Measurements from ENCODE around the gene MAN2A2.

The MAN2A2 gene

DNA sequence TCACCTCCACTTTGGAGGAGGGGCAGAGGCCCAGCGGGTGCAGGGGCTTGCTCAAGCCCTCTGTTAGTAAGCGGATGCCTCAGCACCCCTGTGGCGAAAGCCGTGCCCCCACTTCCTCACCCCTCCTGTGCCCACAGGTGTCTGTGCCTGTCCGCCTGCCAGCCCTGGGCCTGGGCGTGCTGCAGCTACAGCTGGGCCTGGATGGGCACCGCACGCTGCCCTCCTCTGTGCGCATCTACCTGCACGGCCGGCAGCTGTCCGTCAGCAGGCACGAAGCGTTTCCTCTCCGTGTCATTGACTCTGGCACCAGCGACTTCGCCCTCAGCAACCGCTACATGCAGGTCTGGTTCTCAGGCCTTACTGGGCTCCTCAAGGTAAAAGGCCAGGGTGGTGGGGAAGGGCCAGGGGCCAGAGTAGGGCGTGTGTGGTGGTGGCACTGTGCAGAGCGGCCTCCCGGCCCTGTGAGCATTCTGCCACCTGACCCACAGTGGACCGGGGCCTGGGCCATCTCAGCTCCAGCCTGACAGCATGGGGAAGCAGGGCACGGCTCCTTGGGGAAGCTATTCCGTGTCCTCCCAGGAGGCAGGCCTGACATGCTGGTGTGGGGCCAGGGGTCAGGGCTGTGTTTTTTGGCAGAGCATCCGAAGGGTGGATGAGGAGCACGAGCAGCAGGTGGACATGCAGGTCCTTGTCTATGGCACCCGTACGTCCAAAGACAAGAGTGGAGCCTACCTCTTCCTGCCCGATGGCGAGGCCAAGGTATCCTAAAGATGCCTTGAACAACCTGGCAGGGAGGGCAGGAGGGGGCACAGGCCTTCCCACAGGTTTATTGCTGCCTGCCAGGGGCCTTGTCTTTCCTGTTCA is 9.0 kb downstream of the MAN2A2 start:
- TF ChIP-seq GATA2 (IDR thresholded peaks at IDR 0.05; ENCODE audit: low read depth, low read length) (no peak), GATA3 (IDR thresholded peaks at IDR 0.05; ENCODE audit: low read depth, low read length) (no peak)

DNA sequence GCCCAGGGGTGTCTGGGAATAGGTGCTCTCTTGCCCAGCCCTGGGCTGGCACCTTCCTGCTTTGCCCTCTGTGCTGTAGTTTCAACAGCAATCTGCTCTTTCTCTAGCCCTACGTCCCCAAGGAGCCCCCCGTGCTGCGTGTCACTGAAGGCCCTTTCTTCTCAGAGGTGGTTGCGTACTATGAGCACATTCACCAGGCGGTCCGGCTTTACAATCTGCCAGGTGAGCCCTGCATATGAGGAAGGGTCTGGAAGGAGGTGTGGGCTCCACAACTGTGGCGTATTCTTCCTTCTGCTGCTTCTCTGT is 9.6 kb downstream of the MAN2A2 start:
- TF ChIP-seq GATA3 (IDR thresholded peaks at IDR 0.05; ENCODE audit: low read depth, low read length) (no peak), GATA2 (IDR thresholded peaks at IDR 0.05; ENCODE audit: low read depth, low read length) (no peak)

DNA sequence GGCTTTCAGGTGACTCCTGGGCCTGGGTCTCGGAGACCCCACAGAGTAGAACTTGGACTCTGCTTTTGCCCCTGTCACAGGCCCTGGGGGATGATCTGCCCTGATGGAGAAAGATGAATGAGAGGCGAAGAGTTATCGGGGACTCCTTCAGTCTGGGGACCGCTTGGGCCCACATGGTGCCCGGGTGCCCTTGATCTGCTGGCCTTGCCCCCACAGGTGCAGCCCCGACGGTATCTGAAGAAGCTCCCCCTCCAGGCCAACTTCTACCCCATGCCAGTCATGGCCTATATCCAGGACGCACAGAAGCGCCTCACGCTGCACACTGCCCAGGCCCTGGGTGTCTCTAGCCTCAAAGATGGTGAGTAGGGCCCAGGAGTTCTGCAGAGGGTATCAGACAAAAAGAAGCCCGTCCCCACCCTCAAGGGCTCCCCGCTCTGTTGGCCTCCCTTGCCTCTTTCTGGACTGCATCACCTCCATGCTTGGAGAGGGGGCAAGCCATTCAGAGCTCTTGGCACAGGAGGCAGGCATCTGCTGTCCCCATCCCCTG is 10.4 kb downstream of the MAN2A2 start:
- TF ChIP-seq GATA3 (IDR thresholded peaks at IDR 0.05; ENCODE audit: low read depth, low read length) (no peak), GATA2 (IDR thresholded peaks at IDR 0.05; ENCODE audit: low read depth, low read length) (no peak)

DNA sequence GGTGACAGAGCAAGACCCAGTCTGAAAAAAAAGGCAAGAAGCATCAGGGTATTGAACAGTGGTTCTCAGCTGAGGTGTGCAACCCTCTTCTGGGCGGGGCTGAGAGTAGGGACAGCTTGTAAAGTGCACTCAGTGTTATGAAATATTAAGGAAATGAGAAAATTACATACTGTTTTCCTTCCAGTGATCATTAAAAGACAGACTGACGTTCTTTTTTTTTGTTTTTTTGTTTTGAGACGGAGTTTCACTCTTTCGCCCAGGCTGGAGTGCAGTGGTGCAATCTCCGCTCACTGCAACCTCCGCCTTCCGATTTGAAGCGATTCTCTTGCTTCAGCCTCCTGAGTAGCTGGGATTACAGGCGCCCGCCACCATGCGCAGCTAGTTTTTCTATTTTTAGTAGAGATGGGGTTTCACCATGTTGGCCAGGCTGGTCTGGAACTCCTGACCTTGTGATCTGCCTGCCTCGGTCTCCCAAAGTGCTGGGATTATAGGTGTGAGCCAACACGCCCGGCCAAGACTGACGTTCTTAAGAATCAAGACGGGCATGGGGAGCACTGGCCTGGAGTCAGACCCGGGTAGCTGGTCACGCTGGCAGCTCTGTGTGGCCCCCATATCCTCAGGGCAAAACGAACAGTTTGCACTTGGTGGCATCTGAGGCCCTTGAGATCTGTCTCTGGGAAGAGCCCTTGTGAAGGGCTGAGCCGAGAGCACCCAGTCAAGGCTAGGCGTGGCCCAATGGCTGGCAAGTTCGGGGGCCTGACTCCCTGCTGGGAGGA is 11.4 kb downstream of the MAN2A2 start:
- TF ChIP-seq GATA2 (IDR thresholded peaks at IDR 0.05; ENCODE audit: low read depth, low read length) (no peak), GATA3 (IDR thresholded peaks at IDR 0.05; ENCODE audit: low read depth, low read length) (no peak)

DNA sequence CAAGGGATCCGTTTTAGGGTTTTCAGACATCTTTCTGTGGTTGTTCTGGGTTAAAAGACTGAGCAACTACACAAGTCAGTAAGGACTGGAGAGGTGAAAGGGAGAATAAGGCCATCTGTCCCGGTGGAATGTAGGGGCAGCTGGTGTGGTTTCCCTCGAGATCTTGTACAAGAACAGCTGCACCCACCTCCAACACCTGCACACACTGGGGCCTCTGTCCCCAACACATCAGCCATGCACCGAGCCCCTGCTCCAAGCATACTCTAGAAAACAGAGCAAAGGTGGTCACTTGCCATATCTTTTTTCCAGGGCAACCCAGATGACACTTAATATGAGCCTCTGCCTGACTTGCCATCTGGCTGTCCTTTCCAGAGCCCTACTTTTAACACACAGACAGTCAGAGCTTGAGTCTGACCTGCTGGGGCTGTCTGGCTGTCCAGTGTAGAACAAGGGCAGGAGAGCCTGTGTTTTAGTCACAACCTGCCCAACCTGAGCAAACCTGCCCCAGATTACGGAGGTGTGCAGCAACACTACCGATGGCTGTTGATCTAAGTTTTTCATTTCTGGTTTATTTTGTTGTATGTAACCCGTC is 12.2 kb downstream of the MAN2A2 start:
- no peak for TF ChIP-seq GATA2 (IDR thresholded peaks at IDR 0.05; ENCODE audit: low read depth, low read length)
- no peak for TF ChIP-seq GATA3 (IDR thresholded peaks at IDR 0.05; ENCODE audit: low read depth, low read length)

DNA sequence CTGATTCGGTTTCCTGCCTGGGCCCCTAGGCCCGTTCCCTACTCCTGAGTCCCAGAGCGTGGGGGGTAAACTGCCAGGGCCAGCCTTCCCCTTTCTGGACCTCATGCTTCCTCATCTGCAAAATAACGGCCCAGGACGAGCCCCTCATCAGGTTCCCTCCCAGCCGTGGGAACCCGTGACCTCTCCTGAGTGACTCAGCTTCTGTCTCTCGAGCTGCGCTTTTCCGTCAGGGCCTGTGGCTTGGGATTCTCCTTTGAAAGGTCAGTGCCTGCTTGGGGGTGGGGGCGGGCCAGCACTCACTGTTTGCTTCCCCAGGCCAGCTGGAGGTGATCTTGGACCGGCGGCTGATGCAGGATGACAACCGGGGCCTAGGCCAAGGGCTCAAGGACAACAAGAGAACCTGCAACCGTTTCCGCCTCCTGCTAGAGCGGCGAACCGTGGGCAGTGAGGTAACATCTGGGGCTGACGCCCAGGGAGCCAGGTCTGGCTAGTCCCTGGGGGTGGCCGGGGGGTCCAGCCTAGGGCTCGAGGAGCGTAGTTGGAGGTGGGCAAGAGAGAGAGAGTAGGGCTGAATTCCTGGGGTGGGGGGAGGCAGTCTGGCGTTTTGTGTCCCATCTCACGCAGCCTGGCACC is 12.8 kb downstream of the MAN2A2 start:
- TF ChIP-seq GATA3 (IDR thresholded peaks at IDR 0.05; ENCODE audit: low read depth, low read length): no peak
- TF ChIP-seq GATA2 (IDR thresholded peaks at IDR 0.05; ENCODE audit: low read depth, low read length): no peak

DNA sequence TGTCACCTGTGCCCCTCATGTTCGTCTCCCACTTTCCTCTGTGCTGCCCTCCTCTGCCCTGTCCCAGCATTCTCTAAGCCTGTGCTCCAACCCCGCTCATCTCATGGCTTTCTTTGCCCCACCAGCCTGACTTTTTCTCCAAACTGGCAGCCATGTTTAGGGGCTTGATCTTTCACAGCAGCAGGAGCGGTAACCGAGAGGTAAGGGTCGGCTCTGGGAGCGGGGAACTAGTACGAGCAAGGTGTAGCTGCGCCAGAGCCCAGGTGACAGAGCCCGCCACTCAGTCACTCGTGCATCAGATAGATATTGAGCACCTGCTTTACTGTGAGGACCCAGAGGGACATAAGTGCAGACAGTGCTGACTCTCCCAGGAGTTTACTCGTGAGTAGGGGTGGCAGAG is 13.4 kb downstream of the MAN2A2 start:
- TF ChIP-seq GATA3 (IDR thresholded peaks at IDR 0.05; ENCODE audit: low read depth, low read length) (no peak), GATA2 (IDR thresholded peaks at IDR 0.05; ENCODE audit: low read depth, low read length) (no peak)

DNA sequence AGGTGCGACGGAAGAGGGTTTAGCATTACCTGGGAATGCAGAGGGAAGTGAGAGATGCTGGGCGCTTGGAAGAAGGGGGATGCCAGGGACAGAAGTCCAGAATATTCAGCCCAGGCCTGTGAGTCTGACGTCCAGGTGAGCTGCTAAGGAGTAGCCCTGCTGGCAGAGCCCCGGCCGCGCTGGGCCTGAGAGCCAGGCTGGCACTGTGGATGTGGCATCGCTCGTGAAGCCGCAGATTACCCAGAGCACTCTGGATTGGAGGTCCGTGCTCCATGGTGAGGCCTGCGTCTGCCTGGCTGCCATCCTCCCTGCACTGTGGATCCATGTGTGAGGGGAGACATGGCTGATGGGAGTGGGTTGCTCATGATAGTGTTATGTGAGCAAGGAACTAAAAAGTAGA is 14.5 kb downstream of the MAN2A2 start:
- no peak for TF ChIP-seq GATA2 (IDR thresholded peaks at IDR 0.05; ENCODE audit: low read depth, low read length)
- TF ChIP-seq GATA3 (IDR thresholded peaks at IDR 0.05; ENCODE audit: low read depth, low read length): no peak

DNA sequence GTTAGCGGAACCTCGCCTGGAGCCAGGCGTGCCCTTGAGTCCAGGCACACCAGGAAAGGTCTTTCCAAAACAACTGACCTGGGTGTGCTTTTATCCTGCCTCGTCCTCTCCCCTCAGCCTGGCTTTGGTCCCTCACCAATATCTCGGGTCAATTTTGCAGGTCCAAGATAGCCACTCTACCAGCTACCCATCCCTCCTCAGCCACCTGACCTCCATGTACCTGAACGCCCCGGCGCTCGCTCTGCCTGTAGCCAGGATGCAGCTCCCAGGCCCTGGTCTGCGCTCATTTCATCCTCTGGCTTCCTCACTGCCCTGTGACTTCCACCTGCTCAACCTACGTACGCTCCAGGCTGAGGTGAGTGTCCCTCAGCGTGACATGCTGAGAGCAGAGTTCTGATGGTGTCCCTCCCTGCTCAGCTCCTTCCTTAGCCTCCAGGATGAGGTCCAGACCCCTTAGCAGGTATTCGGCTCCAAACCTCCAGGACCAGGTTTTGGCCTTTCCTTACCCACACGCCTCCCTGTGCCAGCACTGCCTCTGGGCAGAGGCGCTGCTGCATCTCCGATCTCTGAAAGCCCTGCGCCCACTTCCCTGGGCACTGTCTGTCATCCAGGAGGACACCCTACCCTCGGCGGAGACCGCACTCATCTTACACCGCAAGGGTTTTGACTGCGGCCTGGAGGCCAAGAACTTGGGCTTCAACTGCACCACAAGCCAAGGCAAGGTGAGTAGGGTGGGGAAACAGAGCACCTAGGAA is 15.1 kb downstream of the MAN2A2 start:
- TF ChIP-seq GATA2 (IDR thresholded peaks at IDR 0.05; ENCODE audit: low read depth, low read length) (no peak), GATA3 (IDR thresholded peaks at IDR 0.05; ENCODE audit: low read depth, low read length) (no peak)

DNA sequence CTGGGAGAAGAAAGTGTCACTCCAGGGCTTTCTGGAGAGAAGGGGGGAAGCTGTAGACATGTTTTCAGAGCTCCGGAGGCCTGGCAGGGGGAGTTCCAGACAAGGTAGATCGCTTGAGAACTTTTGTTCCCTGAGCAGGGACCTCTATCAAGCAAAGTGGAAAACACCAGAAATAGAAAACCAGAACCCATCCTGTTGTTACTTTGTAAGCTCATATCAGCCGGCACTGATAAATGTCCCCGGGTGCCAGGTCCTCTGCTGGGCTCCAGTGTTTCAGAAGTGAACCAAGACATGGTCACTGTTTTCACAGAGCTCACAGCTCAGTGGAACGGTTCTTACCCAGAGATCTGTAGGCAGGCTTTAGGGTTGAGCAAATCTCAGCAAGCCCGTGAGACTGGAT is 15.7 kb downstream of the MAN2A2 start:
- no peak for TF ChIP-seq GATA2 (IDR thresholded peaks at IDR 0.05; ENCODE audit: low read depth, low read length)
- no peak for TF ChIP-seq GATA3 (IDR thresholded peaks at IDR 0.05; ENCODE audit: low read depth, low read length)

DNA sequence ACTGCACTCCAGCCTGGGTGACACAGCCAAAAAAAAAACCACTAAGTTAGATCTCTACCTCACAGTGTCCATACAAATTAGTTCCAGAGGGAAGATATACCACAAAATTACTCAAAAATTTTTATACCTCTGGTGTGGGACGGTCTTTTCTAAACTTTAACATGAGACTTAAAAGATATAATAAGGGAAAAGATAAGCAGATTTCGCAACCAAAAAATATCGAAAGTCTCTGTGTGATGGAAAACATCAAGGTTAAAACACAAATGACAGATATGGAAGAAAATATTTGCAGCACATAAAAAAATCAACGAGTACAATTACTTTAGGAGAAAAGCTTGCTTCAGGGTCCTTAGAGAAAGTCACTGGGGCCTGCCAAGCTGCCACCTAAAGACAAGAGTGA is 18.8 kb downstream of the MAN2A2 start:
- TF ChIP-seq GATA3 (IDR thresholded peaks at IDR 0.05; ENCODE audit: low read depth, low read length) (no peak), GATA2 (IDR thresholded peaks at IDR 0.05; ENCODE audit: low read depth, low read length) (no peak)

DNA sequence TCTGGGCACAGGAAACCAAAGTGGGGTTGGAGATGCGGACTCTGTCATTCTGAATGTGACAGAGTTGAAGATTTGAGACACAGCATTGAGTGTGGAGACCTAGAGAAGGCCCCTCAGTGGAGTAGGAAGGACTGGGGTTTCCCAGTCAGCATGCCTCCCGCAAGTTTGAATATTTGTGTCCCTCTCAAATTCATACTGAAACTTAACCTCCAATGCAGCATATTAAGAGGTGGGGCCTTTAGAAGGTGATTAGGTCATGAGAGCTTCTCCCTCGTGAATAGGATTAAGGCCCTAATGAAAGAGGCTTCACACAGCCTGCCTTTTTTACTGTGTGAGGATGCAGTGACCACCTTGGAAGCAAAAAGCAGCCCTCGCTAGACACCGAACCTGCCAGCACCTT is 21.3 kb downstream of the MAN2A2 start:
- TF ChIP-seq GATA2 (IDR thresholded peaks at IDR 0.05; ENCODE audit: low read depth, low read length) (no peak), GATA3 (IDR thresholded peaks at IDR 0.05; ENCODE audit: low read depth, low read length) (no peak)

DNA sequence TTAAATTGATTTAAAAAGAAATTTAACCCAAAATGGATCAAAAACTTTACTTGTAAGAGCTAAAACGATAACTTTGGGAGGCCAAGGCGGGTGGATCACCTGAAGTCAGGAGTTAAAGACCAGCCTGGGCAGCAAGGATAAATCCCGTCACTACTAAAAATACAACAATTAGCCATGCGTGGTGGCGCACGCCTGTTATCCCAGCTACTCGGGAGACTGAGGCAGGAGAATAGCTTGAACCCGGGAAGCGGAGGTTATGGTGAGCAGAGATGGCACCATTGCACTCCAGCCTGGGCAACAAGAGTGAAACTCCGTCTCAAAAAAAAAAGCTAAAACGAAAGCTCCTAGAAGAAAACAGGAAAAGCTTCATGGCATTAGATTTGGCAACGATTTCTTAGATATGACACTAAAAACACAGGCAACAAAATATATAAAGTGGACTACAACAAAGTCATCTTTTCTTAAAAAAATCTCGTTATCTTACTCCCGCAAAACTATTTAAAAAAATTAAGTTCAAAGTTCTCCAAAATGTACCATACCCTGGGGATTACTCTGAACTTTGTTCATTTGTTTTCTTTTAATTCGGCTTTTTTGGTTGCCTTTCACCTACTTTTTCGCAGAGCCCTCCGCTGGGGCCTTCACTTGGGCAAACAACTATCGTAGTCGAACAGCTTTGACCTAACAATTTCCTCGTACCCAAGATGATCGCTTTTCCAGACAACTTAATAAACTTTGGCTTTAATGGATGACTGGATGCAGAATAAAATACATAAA is 26.3 kb downstream of the MAN2A2 start:
- TF ChIP-seq GATA3 (IDR thresholded peaks at IDR 0.05; ENCODE audit: low read depth, low read length) (no peak), GATA2 (IDR thresholded peaks at IDR 0.05; ENCODE audit: low read depth, low read length) (no peak)

Measured in SH-SY5Y (cell line).